Measurements from ENCODE around the gene IL11RA. TPM values are rescaled to one million over a fixed set of nuclear protein-coding genes. Genes with fewer than 3 reads are reported as not detected.

The IL11RA gene
- total RNA-seq, 1 donor from 2014 or later = 0.79 TPM

GRCh38 chr9:34684145-34684544 is 32.2 kb downstream of the IL11RA start:
- peak; percentile 81 for FAIRE-seq
- no peak for TF ChIP-seq CTCF (IDR thresholded peaks at IDR 0.05; ENCODE audit: insufficient read depth, low read length, severe bottlenecking)
- Histone ChIP-seq H3K36me3 (ENCODE audit: control insufficient read depth, insufficient read depth, low read length) (peaks cover 2% of the 10 kb centered on the region), H3K27me3 (ENCODE audit: control insufficient read depth, insufficient read depth, low read length) (no peaks in the 10 kb centered on the region), H3K4me3 (ENCODE audit: low read depth, low read length) (no peak overlapping the region)
- no peak for DNase-seq (ENCODE audit: low read depth)

GRCh38 chr9:34684816-34685215 is 32.8 kb downstream of the IL11RA start:
- no peak for FAIRE-seq
- Histone ChIP-seq H3K36me3 (ENCODE audit: control insufficient read depth, insufficient read depth, low read length) (peaks cover 2% of the 10 kb centered on the region), H3K27me3 (ENCODE audit: control insufficient read depth, insufficient read depth, low read length) (no peaks in the 10 kb centered on the region), H3K4me3 (ENCODE audit: low read depth, low read length) (no peak overlapping the region)
- DNase-seq (ENCODE audit: low read depth) = no peak
- no peak for TF ChIP-seq CTCF (IDR thresholded peaks at IDR 0.05; ENCODE audit: insufficient read depth, low read length, severe bottlenecking)

GRCh38 chr9:34685591-34685990 is 33.6 kb downstream of the IL11RA start:
- DNase-seq (ENCODE audit: low read depth) (no peak), FAIRE-seq (no peak)
- no peak overlapping the region for H3K4me3 ChIP-seq (ENCODE audit: low read depth, low read length)
- H3K27me3 ChIP-seq (ENCODE audit: control insufficient read depth, insufficient read depth, low read length) = no peaks in the 10 kb centered on the region
- no peak for TF ChIP-seq CTCF (IDR thresholded peaks at IDR 0.05; ENCODE audit: insufficient read depth, low read length, severe bottlenecking)
- H3K36me3 ChIP-seq (ENCODE audit: control insufficient read depth, insufficient read depth, low read length) = peaks cover 2% of the 10 kb centered on the region

- DNase-seq (ENCODE audit: low read depth) = no peak
- H3K4me3 ChIP-seq (ENCODE audit: low read depth, low read length) = no peak overlapping the region
- no peaks in the 10 kb centered on the region for H3K27me3 ChIP-seq (ENCODE audit: control insufficient read depth, insufficient read depth, low read length)
- H3K36me3 ChIP-seq (ENCODE audit: control insufficient read depth, insufficient read depth, low read length) = no peaks in the 10 kb centered on the region
- FAIRE-seq = no peak
- TF ChIP-seq CTCF (IDR thresholded peaks at IDR 0.05; ENCODE audit: insufficient read depth, low read length, severe bottlenecking) = no peak
These were observed 34.2 kb downstream of the IL11RA start for GRCh38 chr9:34686231-34686630.

GRCh38 chr9:34686732-34687131 is 34.7 kb downstream of the IL11RA start:
- DNase-seq (ENCODE audit: low read depth) (no peak), FAIRE-seq (no peak)
- Histone ChIP-seq H3K27me3 (ENCODE audit: control insufficient read depth, insufficient read depth, low read length) (no peaks in the 10 kb centered on the region), H3K36me3 (ENCODE audit: control insufficient read depth, insufficient read depth, low read length) (no peaks in the 10 kb centered on the region), H3K4me3 (ENCODE audit: low read depth, low read length) (no peak overlapping the region)
- TF ChIP-seq CTCF (IDR thresholded peaks at IDR 0.05; ENCODE audit: insufficient read depth, low read length, severe bottlenecking) = no peak

- no peaks in the 10 kb centered on the region for H3K36me3 ChIP-seq (ENCODE audit: control insufficient read depth, insufficient read depth, low read length)
- no peak overlapping the region for H3K4me3 ChIP-seq (ENCODE audit: low read depth, low read length)
- FAIRE-seq (peak; percentile 47), DNase-seq (ENCODE audit: low read depth) (no peak)
- H3K27me3 ChIP-seq (ENCODE audit: control insufficient read depth, insufficient read depth, low read length) = no peaks in the 10 kb centered on the region
- no peak for TF ChIP-seq CTCF (IDR thresholded peaks at IDR 0.05; ENCODE audit: insufficient read depth, low read length, severe bottlenecking)
These were observed 35.5 kb downstream of the IL11RA start for GRCh38 chr9:34687276-34688030.
